Hepatocyte (in vitro differentiated cells): ENCODE measurements around the gene ARID2. TPM values are rescaled to one million over a fixed set of nuclear protein-coding genes. Genes with fewer than 3 reads are reported as not detected.
A peak's percentile ranks its signal among the peaks of the same experiment; 100 is the strongest.

Experiments used
- DNase-seq: peaks from one replicate; pipeline ENCODE4 v3.0.0-alpha.2; 2016; ENCODE audit warnings: low spot score
- H2AFZ ChIP-seq: fragments of 200-600 bp; sonication (generic); 2 replicates; pipeline ENCODE4 v1.6.0; 2016; ENCODE audit warnings: antibody characterized with exemption, mild to moderate bottlenecking
- H3K27ac ChIP-seq: fragments of 200-600 bp; sonication (generic); 2 replicates; pipeline ENCODE4 v1.5.1; 2016; ENCODE audit warnings: mild to moderate bottlenecking
- H3K27me3 ChIP-seq: fragments of 200-600 bp; sonication (generic); 2 replicates; pipeline ENCODE4 v1.6.1; 2016
- H3K36me3 ChIP-seq: fragments of 200-600 bp; sonication (generic); replicated peaks from 2 replicates; pipeline ENCODE4 v1.5.1; 2016; ENCODE audit warnings: low read depth; ENCODE audit not compliant: insufficient read depth
- H3K4me1 ChIP-seq: fragments of 200-600 bp; sonication (generic); 2 replicates; pipeline ENCODE4 v1.5.1; 2016; ENCODE audit warnings: mild to moderate bottlenecking, moderate library complexity; ENCODE audit not compliant: insufficient read depth
- H3K4me2 ChIP-seq: fragments of 200-600 bp; sonication (generic); 2 replicates; pipeline ENCODE4 v1.6.0; 2016
- H3K4me3 ChIP-seq: fragments of 200-600 bp; sonication (generic); 2 replicates; pipeline ENCODE4 v1.5.1; 2016; ENCODE audit warnings: mild to moderate bottlenecking
- H3K79me2 ChIP-seq: fragments of 200-600 bp; sonication (generic); 2 replicates; pipeline ENCODE4 v1.6.0; 2017; ENCODE audit warnings: mild to moderate bottlenecking
- H3K9me2 ChIP-seq: fragments of 200-600 bp; sonication (generic); replicated peaks from 2 replicates; pipeline ENCODE4 v1.6.0; 2017; ENCODE audit warnings: mild to moderate bottlenecking; ENCODE audit not compliant: insufficient read depth
- H3K9me3 ChIP-seq: fragments of 200-600 bp; sonication (generic); 2 replicates; pipeline ENCODE4 v1.5.1; 2016; ENCODE audit warnings: low read depth, mild to moderate bottlenecking
- H4K20me1 ChIP-seq: fragments of 200-600 bp; sonication (generic); 2 replicates; pipeline ENCODE4 v1.6.0; 2016; ENCODE audit warnings: mild to moderate bottlenecking; ENCODE audit not compliant: insufficient read depth, poor library complexity, severe bottlenecking
- CTCF ChIP-seq: fragments of 200-600 bp; sonication (generic); IDR thresholded peaks from 2 replicates; pipeline ENCODE4 v1.5.1; 2016; ENCODE audit warnings: antibody characterized with exemption, mild to moderate bottlenecking; ENCODE audit not compliant: poor library complexity
- EZH2 ChIP-seq: fragments of 200-600 bp; sonication (generic); IDR thresholded peaks from 2 replicates; pipeline ENCODE4 v1.6.1; 2016; ENCODE audit warnings: antibody characterized with exemption, mild to moderate bottlenecking, borderline replicate concordance
- EZH2phosphoT487 ChIP-seq: fragments of 200-600 bp; sonication (generic); IDR thresholded peaks from one replicate; pipeline ENCODE4 v1.6.1; 2018; ENCODE audit warnings: antibody characterized with exemption, mild to moderate bottlenecking, low read depth, moderate library complexity; ENCODE audit not compliant: unreplicated experiment, severe bottlenecking
- WGBS: methylation state at CpG from one replicate; pipeline ENCODE4 v1.1.6; 2016; ENCODE audit warnings: low lambda C conversion rate; ENCODE audit errors: missing lambda C conversion rate; 5-methylcytosine and 5-hydroxymethylcytosine counted together
- polyA plus RNA-seq: library from polyadenylated mRNA; unstranded; fragments of >200 nt; fragmentation: Nextera tagmentation; extraction: Ambion mirVana; gene quantifications from 2 replicates; pipeline ENCODE4 v1.2.1, GENCODE V29; 2016
- total RNA-seq: library from RNA; depleted of rRNA; stranded (reverse); fragments of >200 nt; gene quantifications from 2 replicates; pipeline ENCODE4 v1.2.3, GENCODE V29; 2014

ARID2 gene
- total and polyA plus RNA-seq, 2 experiments from 2014 or later: 11.9 to 29.7 TPM

DNA sequence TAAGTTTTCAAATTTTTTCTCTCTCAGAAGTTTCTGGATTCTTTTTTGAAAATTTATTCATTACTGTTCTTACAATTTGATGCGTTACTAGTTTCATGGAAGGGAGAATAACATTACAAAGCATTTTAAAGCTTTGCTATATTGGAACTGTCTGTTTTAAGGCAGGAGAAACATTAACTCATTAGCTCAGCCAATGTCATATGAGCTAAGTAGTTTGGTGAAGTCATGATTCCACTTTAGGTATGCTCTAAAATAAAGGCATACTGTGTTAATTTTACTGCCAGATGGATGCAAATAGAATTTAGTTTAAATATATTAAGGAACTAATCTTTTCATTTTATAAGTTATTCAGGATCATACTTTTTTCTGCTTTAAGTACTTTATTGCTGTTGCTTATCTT is 46.0 kb downstream of the ARID2 start:
- H3K27ac ChIP-seq: no peak overlapping the region
- no peaks in the 10 kb centered on the region for H3K27me3 ChIP-seq
- peak overlapping the region; percentile 30 for H3K4me2 ChIP-seq
- H3K79me2 ChIP-seq: peaks cover 67% of the 10 kb centered on the region
- H2AFZ ChIP-seq: no peak overlapping the region
- H3K4me3 ChIP-seq: no peak overlapping the region
- H3K9me3 ChIP-seq: no peaks in the 10 kb centered on the region
- DNase-seq: no peak
- peaks cover 13% of the 10 kb centered on the region for H4K20me1 ChIP-seq
- no peaks in the 10 kb centered on the region for H3K4me1 ChIP-seq
- H3K36me3 ChIP-seq: no peaks in the 10 kb centered on the region
- 87% methylated on average over 1 of the region's 1 CpG for WGBS
- TF ChIP-seq EZH2phosphoT487 (no peak), CTCF (no peak), EZH2 (no peak)
- no peaks in the 10 kb centered on the region for H3K9me2 ChIP-seq

DNA sequence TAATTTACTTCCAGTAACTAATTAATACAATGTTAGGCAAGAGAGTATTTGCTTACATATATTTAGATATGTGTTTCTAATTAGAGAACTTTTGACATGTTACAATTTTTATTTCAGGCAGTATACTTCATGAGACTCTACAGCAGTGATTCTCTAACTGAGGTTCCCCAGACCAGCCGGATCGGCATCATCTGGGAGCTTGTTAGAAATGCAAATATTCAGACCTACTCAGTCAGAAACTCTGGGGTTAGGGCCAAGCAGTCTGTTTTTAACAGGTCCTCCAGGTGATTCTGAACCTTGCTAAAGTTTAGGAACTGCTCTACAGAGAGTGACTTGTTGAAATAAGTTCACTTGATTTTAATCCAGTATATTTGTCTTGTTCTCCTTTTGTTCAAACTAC is 46.5 kb downstream of the ARID2 start:
- WGBS: 64% methylated on average over 2 of the region's 2 CpGs

GRCh38 chr12:45779936-45780335 is 50.4 kb downstream of the ARID2 start:
- DNase-seq: no peak
- Histone ChIP-seq H3K4me3 (no peak overlapping the region), H3K27ac (no peak overlapping the region), H3K79me2 (peaks cover 79% of the 10 kb centered on the region), H3K27me3 (no peaks in the 10 kb centered on the region), H3K36me3 (no peaks in the 10 kb centered on the region), H3K9me2 (no peaks in the 10 kb centered on the region), H3K9me3 (no peaks in the 10 kb centered on the region), H2AFZ (no peak overlapping the region), H3K4me2 (no peak overlapping the region), H4K20me1 (peaks cover 9% of the 10 kb centered on the region), H3K4me1 (no peaks in the 10 kb centered on the region)
- TF ChIP-seq CTCF: no peak
- no peak for TF ChIP-seq EZH2phosphoT487
- TF ChIP-seq EZH2: no peak

More for the DNA sequence above, 46.5 kb downstream of the ARID2 start:
- H3K36me3 ChIP-seq: no peaks in the 10 kb centered on the region
- TF ChIP-seq EZH2 (no peak), CTCF (no peak), EZH2phosphoT487 (no peak)
- no peak for DNase-seq
- H4K20me1 ChIP-seq: peaks cover 13% of the 10 kb centered on the region
- H3K27ac ChIP-seq: peak overlapping the region; percentile 15
- H2AFZ ChIP-seq: no peak overlapping the region
- H3K27me3 ChIP-seq: no peaks in the 10 kb centered on the region
- peaks cover 67% of the 10 kb centered on the region for H3K79me2 ChIP-seq
- no peaks in the 10 kb centered on the region for H3K9me3 ChIP-seq
- no peaks in the 10 kb centered on the region for H3K4me1 ChIP-seq
- no peak overlapping the region for H3K4me3 ChIP-seq
- no peaks in the 10 kb centered on the region for H3K9me2 ChIP-seq
- peak overlapping the region; percentile 30 for H3K4me2 ChIP-seq

- no peaks in the 10 kb centered on the region for H3K27me3 ChIP-seq
- H2AFZ ChIP-seq: no peak overlapping the region
- H3K79me2 ChIP-seq: peaks cover 80% of the 10 kb centered on the region
- no peak overlapping the region for H3K4me3 ChIP-seq
- no peak overlapping the region for H3K27ac ChIP-seq
- H3K9me3 ChIP-seq: no peaks in the 10 kb centered on the region
- H3K36me3 ChIP-seq: no peaks in the 10 kb centered on the region
- no peaks in the 10 kb centered on the region for H3K4me1 ChIP-seq
- H3K4me2 ChIP-seq: no peak overlapping the region
- H3K9me2 ChIP-seq: no peaks in the 10 kb centered on the region
- H4K20me1 ChIP-seq: peaks cover 5% of the 10 kb centered on the region
- TF ChIP-seq EZH2: no peak
- no peak for TF ChIP-seq EZH2phosphoT487
- TF ChIP-seq CTCF: no peak
- no peak for DNase-seq
Observed at GRCh38 chr12:45781080-45781479, 51.6 kb downstream of the ARID2 start.
